Astrocyte of the hippocampus (primary cell): ENCODE data around the gene ORC5.
A peak's percentile ranks its signal among the peaks of the same experiment; 100 is the strongest.
"Not testable (repeated sequence)": the region's sequence is repeated elsewhere in the genome, so short reads cannot be mapped to it uniquely, and the experiment has no call there.

ENCODE experiments used
- DNase-seq: peaks from one replicate; pipeline ENCODE4 v3.0.0; 2011; ENCODE audit warnings: low read depth, low spot score

The ORC5 gene

DNA sequence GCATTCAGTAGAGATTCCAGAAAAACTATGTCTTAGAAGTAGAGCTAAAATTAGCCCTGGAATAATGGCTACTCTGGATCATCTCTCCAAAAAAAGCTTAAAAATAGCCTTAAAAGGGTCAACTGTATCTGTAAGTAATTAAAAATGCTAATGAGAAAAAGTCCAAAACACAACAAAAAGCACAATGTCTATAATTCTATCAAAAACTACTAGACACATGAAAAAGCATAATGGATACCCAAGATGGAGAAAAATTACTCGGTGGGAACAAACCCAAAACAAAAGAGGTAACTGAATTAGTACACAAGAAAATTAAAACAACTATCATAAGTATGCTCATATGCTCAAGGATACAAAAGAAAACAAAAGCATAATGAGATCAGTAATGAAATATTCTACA, 15.4 kb downstream of the ORC5 start:
- no peak for DNase-seq

DNA sequence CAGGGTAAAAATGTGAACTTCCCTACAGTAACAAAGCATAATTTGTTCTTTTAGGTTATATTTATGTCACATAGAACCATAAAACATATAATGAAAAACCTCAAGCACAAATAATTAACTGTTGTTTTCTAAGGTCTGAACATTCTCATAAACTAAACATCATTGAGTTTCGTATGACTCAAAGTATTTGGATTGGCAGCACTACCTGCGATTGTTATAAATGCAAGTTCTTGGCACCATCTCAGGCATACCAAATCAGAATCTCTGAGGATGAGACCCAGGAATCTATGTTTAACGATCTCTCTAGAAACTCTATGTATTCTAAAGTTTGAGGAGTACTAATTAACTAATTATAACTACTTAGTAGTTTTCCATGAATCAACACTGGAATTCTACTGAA, 22.5 kb downstream of the ORC5 start:
- peak; percentile 44 for DNase-seq

DNA sequence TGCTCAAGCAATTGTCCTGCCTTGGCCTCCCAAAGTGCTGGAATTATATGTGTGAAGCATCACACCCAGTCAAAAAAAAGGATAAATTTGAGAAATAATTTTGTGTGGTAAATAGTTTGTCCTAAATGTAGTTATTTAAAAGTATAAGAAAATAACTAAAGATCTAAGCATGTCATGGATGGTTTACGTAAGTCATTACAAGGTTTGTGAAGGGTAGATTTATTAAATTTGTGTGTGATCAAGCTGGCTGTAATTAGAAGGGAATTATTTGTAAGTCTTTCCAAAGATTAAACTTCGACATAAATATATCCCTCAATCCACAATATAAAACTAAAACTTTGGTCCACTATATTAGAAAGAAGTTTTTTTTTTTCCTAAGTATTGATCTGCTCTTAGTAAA, 28.6 kb downstream of the ORC5 start:
- no peak for DNase-seq

DNA sequence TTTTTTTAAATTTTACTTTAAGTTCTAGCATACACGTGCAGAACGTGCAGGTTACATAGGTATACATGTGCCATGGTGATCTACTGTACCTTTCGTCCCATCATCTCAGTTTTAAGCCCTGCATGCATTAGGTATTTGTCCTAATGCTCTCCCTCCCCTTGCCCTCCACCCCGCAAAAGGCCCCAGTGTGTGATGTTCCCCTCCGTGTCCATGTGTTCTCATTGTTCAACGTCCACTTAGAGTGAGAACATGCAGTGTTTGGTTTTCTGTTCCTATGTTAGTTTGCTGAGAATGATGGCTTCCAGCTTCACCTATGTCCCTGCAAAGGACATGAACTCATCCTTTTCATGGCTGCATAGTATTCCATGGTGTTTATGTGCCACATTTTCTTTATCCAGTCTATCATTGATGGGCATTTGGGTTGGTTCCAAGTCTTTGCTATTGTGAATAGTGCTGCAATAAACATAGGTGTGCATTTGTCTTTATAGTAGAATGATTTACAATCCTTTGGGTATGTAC, 30.2 kb downstream of the ORC5 start:
- DNase-seq = not testable (repeated sequence)

DNA sequence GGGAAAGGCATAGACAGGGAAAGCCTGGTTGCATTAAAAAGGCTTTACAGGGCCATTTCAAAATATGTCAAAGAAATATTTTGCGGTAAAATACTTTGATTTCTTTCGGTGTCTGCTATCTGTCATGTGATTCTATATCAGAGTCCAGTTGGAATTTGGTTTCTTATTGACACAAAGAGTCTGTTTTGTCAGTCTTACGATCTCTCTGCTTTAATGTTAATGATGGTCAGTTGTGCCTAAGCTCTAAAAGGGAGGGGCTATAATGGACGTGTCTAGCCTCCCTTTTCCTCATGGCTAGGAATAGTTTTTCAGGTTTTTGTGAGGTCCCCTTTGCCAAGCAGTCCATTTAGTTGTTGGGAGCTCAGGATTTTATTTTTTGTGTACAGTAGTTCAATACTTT, 31.5 kb downstream of the ORC5 start:
- DNase-seq = no peak

DNA sequence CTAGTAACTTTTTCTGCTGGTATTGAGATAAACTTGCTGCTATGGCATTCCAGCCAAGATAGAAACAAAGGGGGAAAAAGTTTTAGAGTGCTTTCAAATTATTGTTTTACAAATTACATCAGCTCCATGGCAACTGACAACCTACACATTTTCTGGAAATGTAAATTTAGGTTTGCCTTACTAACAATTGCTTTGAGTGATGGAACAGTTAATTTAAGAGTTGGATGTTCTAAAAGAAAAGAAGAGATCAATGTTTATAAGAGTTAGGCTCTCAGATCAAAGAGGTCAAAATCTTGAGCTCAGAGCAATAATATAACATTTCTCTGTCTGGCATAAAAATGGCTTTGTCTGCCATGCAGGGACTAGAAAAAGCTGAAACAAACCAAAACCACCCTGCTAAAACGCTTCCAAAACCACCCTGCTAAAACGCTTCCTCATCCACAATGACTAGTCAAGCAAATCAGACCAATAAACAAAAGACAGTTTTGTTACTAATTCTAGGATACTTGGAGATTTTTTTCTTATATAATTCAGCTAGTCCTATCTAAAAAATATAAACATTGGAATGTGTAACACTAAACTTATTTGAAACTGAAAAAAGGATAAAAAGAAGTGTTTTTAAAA, 32.3 kb downstream of the ORC5 start:
- DNase-seq = no peak

DNA sequence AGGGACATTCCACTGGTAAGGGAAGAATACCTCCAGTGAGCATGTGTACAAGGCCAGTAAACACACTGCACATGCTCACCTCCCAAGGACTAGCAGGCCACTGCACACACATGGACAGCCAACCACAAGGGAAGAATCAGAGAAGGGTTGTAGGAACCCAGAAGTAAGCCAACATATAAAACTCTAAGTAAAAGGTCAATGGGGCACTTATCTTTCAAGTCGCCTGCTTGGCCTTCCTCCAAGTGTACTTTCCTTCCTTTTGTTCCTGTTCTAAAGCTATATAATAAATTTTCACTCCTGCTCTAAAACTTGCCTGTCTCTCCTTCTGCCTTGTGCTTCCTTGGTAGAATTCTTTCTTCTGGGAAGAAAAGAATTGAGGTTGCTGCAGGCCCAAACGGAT, 33.0 kb downstream of the ORC5 start:
- DNase-seq = no peak

DNA sequence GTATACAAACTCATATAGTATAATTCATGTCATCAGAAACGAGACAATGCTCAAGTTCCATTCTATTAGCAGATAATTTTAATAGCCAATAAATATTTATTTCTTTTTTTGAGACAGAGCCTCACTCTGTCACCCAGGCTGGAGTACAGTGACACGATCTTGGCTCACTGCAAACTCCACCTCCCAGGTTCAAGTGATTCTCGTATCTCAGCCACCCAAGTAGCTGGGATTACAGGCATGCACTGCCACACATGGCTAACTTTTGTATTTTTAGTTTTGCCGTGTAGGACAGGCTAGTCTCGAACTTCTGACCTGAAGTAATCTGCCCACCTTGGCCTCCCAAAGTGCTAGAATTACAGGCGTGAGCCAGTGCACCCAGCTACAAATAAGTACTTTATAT, 45.7 kb downstream of the ORC5 start:
- DNase-seq = no peak

DNA sequence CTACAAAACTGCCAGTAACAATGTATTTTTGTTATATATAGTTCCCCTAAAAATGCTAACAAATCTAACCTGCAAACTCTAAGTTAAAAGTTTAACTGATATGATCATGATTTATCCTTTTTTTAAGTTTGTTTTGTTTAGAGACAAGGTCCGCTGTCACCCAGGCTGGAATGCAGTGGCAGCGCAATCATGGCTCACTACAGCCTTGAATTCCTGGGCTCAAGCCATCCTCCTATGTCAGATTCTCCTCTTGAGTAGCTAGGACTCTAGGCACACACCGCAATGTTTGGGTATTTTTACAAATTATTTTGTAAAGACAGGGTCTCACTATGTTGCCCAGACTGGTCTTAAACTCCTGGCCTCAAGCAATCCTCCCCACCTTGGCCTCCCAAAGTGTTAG, 46.6 kb downstream of the ORC5 start:
- no peak for DNase-seq

DNA sequence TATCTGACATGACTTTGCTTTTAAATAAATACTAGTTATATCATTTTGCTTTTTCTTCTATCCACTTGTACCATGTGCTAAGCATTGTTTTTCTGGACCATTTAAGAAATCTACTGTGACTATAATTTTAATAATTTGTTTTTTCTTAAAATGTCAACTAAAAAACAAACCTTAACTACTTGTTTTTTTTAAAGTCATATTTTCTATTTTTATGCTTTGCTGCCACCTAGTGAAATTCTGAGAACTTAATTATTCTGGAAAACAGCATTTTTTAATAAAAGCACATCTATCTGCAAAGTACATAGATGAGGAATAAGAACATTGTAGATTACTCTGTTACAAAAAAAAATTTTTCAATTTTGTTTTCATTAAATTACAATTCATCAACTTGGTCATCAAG, 47.4 kb downstream of the ORC5 start:
- peak; percentile 15 for DNase-seq

DNA sequence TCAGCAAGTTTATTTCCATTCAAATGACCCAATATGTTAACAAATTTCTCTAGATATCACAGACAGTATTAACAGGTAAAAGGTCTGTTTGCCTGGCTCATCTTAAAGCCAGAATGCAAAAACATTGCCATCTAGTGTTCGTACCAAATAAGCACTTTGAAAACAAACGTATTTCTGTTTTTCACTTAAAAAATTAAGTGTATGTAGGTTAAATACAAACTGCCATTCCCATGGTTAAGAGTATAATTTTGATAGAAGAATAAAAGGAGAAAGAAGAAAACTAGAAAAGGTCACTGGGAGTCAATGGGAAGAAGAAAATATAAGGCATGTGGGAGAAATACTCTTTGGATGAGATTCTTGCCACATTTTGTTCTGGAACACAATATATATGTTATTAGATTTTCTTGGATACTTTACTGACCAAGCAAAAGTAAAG, 51.0 kb downstream of the ORC5 start:
- peak; percentile 39 for DNase-seq

DNA sequence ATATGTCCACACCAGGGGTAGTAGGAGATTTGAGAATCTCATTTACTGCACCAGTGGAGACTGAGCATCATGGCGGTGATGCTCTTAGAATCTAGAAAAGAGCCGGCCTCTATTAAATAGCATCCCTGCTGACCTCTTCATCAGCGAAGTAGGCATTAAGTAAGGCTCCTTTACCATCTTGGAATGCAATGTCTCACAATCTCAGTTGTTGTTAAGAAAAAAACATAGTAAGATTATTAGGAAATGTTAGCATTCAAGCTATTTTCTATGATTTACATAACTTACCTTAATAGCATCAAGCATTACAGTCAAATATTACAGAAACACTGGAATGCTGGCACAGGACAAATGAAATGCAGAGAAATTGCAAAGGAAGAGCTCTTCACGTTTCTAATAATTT, 54.5 kb downstream of the ORC5 start:
- DNase-seq = no peak

DNA sequence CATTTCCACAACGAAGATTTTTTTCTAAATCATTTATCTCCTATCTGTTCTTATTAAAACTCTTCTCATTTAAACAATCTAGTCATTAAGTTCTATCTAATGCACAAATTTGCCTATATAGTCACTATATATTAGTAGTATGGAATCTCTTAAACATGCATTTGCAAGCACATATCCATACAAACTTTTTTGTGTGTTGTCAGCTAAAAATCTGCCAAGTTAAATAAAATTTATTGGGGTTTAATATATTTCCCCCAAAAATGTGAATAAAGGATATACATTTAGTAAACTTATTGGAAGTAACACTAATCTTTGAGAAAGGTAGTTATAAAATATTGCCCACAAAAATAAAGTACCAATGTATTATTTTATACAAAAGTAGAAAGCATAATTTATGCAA, 55.3 kb downstream of the ORC5 start:
- DNase-seq = no peak

DNA sequence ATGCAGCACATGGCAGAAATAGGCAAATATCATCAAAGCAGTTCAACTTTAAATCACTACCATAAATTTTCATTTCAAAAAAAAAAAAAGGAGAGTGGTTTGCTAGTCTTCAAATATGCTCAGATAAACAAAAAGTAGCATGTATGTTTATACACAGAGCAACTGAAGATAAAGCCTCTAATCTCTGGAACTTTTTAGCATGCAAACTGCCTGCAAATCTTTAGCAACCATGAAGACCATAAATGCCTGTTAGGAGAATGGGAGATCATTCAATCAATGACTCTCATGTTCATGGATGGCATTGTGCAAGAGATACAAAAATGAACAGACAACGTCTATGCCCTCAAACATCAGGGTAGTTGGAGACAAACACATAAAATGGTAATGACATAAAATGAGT, 57.3 kb downstream of the ORC5 start:
- no peak for DNase-seq

DNA sequence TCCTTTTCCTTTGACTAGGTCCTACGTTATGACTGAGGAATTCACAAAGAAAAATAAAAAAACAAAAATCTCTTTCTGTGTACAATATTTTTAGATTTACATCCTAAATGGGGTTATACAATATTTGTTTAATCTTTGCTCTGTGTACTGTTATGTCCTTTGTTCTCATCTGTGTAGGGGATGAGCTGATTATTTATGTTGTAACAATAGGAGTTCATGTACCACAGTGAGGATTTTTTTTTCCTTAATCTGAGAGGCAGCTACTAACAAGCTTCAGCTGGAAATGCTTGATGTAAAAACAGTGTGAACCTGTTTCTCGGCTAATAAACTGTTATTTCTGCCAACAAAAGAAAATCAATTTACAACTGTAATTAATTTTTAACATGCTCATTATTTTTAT, 58.0 kb downstream of the ORC5 start:
- no peak for DNase-seq

DNA sequence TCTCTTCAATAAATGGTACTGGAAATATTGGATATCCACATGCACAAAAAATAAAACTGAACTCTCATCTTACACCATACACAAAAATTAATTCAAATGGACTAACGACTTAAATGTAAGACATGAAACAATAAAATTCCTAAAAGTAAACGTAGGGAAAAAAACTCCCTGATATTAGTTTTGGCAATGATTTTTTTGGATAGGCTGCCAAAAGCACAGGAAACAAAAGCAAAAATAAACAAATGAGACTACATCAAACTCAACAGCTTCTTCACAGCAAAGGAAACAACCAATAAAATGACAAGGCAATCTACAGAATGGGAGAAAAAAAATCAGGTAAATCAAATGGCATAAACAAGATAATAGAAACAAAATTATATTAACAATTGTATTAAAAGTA, 65.7 kb downstream of the ORC5 start:
- peak; percentile 29 for DNase-seq

DNA sequence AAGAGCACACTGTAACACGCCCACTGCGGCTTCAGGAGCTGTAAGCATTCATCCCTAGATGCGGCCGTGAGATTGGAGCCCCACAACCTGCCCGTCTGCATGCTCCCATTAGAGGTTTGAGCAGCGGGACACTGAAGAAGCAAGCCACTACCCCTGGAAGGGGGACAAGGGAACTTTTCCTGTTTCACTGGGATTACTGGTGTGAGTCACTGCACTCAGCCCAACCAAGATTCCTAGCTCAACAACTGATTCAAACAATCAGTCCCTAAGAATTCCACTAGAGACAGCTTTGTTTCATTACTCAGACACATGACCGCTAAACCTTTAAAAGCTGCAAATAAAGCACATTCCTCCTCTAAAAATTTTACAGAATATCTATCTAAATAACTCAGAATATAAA, 69.8 kb downstream of the ORC5 start:
- peak; percentile 83 for DNase-seq

DNA sequence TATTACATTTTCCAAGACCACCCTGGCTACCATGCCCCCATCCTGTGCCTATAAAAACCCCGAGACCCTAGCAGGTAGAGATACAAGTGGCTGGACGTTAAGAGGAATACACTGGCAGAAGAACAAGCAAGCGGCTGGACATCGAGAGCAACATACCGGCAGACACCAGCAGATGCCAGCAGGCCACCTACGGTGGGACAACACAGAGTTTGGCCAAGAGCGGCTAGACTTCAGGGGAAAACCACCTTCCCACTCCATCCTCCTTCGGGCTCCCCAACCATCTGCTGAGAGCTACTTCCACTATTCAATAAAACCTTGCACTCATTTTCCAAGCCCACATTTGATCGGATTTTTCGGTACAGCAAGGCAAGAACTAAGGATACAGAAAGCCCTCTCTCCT, 70.3 kb downstream of the ORC5 start:
- DNase-seq = no peak

DNA sequence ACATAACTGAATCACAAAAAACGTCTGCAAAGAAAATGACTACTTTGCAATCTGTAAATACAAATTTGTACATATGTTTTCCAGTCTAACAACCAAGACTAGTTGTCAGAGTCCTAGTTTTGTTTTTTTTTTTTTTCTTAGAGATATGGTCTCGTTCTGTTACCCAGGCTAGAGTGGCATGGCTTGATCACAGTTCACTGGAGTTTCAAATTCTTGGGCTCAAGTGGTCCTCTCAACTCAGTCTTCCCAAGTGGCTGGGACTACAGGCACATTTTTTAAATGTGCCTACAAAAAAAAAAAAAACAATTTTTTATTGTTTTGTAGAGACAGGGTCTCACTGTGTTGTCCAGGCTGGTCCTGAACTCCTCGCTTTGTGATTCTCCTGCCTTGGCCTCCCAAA, 70.8 kb downstream of the ORC5 start:
- DNase-seq = no peak

DNA sequence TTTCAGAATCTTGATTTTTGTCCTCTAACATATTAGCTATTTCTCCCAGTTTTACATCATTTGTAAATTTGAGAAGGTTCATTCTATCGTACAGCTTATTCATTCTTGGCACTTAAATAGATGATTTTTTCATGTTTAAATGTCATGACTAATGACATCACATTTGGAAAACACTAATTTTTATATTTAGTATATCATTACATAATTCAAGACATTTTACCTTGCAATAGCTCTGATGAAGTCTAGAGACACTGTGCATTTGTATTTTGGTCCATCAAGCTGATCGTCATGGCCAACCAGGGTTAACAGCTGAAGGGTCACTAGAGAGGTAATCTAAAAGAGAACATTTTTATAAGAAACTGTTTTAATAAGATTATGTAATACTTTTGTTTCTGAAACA, 71.3 kb downstream of the ORC5 start:
- DNase-seq = no peak

DNA sequence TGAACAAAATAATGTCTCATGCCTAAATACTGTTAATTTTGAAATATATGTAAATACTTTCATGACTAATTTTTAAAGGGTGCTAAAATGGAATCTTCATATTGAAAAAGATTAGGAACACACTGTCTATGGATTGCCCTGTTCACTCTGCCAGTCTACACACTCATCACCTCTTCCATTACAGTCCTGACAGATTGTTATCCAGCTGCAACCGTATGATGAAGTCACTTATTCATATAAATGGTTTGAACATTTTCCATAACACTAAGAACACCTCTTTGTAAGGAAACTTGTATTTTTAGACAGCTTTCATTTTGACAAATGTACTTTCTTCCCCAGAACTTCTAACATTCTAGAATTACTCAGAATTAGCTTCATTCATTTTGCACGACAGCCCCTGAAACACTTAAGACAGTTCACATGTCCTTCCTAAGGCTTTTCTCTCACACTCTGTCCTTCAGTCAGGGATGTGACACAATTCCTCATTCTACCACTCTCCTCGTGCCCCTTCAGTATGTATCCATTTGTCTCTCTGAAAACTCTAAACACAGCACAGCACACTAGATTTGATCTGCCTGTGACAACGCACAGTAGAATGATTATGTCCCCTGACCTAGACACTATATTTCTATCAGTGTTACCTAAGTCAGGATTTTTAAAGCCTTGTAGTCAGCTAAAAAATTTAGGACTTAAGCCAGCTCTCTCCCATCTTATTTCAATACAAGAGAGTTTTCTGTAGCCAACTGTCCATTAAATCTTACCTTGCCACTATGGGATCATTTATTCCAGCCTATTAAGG, 71.9 kb downstream of the ORC5 start:
- DNase-seq = no peak

DNA sequence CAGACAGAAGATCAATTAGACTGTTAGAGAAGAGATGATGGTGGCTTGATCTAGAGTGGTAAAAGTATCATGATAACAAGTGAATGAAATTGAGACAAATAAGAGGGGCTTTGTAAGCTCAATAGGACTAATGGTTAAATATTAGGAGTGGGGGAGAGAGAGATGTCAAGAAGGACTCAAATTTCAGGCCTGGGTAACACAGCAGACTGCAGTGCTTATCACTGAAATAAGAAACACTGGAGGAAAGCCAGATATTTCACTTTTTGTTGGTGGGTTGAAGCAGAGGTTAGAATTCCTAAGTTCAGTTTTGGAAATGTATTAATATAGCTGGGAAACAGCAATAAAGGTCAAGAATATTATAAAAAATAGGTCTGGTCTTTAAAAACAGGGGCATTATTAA, 74.6 kb downstream of the ORC5 start:
- no peak for DNase-seq

DNA sequence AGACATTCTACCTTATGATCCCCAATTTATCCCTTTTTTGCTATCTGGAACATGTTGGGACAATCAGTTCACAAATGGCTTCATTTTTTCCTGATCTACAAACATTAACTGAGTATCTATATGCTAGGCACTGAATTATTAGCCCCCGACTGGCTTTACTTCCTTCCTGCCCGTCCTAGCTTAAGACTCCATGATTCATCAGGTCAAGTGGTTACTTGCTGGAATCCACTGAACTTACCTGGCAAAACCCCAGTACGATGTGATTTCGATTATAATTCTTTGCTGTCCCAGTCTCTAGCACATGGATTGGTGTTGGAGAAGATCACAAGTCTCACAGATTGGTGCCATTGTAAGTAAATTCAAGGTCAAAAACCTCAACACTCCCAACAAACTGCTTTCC, 77.1 kb downstream of the ORC5 start:
- DNase-seq = no peak
